Panc1 (cell line): Measurements from ENCODE around the gene NPHP4. TPM values are rescaled to one million over a fixed set of nuclear protein-coding genes. Genes with fewer than 3 reads are reported as not detected.

Source experiments
- ATAC-seq: fragments of 200-7000 bp; cut with Tn5 transposase; 2 replicates; pipeline ENCODE4 v1.9.1; 2020; ENCODE audit warnings: mild to moderate bottlenecking, moderate library complexity
- BruUV-seq: library from RNA; stranded (reverse); fragments of 400-500 nt; replicated peaks from 2 replicates; lab custom pipeline; 2021; lab: Mats Ljungman, UMichigan
- CTCF ChIA-PET: fragments of 300-600 bp; sonication (Branson Sonifier 250); formaldehyde crosslinking; loops from one replicate; lab custom pipeline; 2022; ENCODE audit warnings: antibody characterized with exemption; lab: Charles Lee
- POLR2A ChIA-PET: fragments of 300-600 bp; sonication (Branson Sonifier 250); formaldehyde crosslinking; loops from one replicate; lab custom pipeline; 2022; ENCODE audit warnings: antibody characterized with exemption; lab: Charles Lee
- DNase-seq: peaks from one replicate; pipeline ENCODE4 v3.0.0-alpha.2; 2010; ENCODE audit warnings: low read depth, low spot score
- H3K27ac ChIP-seq: 2 replicates; pipeline ENCODE4 v1.5.1; 2011; ENCODE audit warnings: mild to moderate bottlenecking, low read length, inconsistent platforms
- H3K27me3 ChIP-seq: fragments of 200-500 bp; sonication (Bioruptor generic); 2 replicates; pipeline ENCODE4 v1.6.0; 2014; ENCODE audit warnings: low read length, inconsistent platforms; ENCODE audit not compliant: control insufficient read depth, insufficient read depth
- H3K36me3 ChIP-seq: fragments of 200-500 bp; sonication (Bioruptor generic); 2 replicates; pipeline ENCODE4 v1.5.1; 2014; ENCODE audit warnings: inconsistent platforms, mild to moderate bottlenecking, low read length, moderate library complexity; ENCODE audit not compliant: control insufficient read depth, insufficient read depth
- H3K4me1 ChIP-seq: 2 replicates; pipeline ENCODE4 v1.5.1; 2011; ENCODE audit warnings: inconsistent platforms, mild to moderate bottlenecking, low read length, moderate library complexity; ENCODE audit not compliant: control insufficient read depth, insufficient read depth
- H3K4me3 ChIP-seq, 2 experiments: 2 replicates each; pipeline ENCODE4 v1.5.1; 2011 to 2012; ENCODE audit warnings: low read depth in 2 of 2, low read length in 2 of 2, mild to moderate bottlenecking in 2 of 2, inconsistent platforms in 1 of 2, moderate library complexity in 1 of 2
- H3K9me3 ChIP-seq: fragments of 200-500 bp; sonication (Bioruptor generic); 2 replicates; pipeline ENCODE4 v1.5.1; 2014; ENCODE audit warnings: low read depth, mild to moderate bottlenecking, inconsistent platforms, low read length, moderate library complexity; ENCODE audit not compliant: control insufficient read depth, insufficient read depth
- POLR2AphosphoS5 ChIP-seq: IDR thresholded peaks from 2 replicates; pipeline ENCODE4 v1.6.1; 2012; ENCODE audit warnings: mild to moderate bottlenecking, low read depth, low read length, moderate library complexity
- SIN3A ChIP-seq: IDR thresholded peaks from 2 replicates; pipeline ENCODE4 v1.6.1; 2012; ENCODE audit warnings: low read depth, mild to moderate bottlenecking, low read length, moderate library complexity, borderline replicate concordance; ENCODE audit not compliant: insufficient read depth
- TCF7L2 ChIP-seq: IDR thresholded peaks from 2 replicates; pipeline ENCODE4 v1.6.1; 2011; ENCODE audit warnings: mild to moderate bottlenecking, low read depth, low read length, inconsistent platforms
- in situ Hi-C: cut with HindIII; loops from 2 replicates; pipeline ENCODE4 v1.10.0; 2016; ENCODE audit warnings: low sequenced_read_pairs, low pct_unique_long_range_greater_than_20kb
- intact Hi-C: fragments of 100-400 bp; cut with micrococcal nuclease; formaldehyde crosslinking; loops from one replicate; pipeline ENCODE4 v1.10.0; 2022; ENCODE audit not compliant: unreplicated experiment
- total RNA-seq: library from RNA; stranded (reverse); gene quantifications from one replicate; pipeline ENCODE4 v1.2.1, GENCODE V29; 2021; ENCODE audit not compliant: unreplicated experiment
- TF ChIP-seq, protein P1 (sequence below): fragments of 450-650 bp; IDR thresholded peaks from 2 replicates; pipeline ENCODE4 v1.5.1; 2017; ENCODE audit warnings: mild to moderate bottlenecking
- TF ChIP-seq, protein P2 (sequence below), 2 experiments: IDR thresholded peaks; 2 replicates each; pipeline ENCODE4 v1.6.1; 2011 to 2012; ENCODE audit warnings: low read depth in 2 of 2, control low read depth in 1 of 2, low read length in 1 of 2, mild to moderate bottlenecking in 1 of 2, moderate library complexity in 1 of 2; ENCODE audit not compliant: insufficient read depth in 1 of 2

NPHP4 gene
- total RNA-seq, 1 experiment from 2014 or later = 20.1 TPM

GRCh38 chr1:5875345-5875910 is 116.8 kb downstream of the NPHP4 start:
- Histone ChIP-seq H3K36me3 (no peaks in the 10 kb centered on the region), H3K4me3 (no peak overlapping the region), H3K27ac (no peak overlapping the region), H3K9me3 (no peaks in the 10 kb centered on the region), H3K27me3 (no peaks in the 10 kb centered on the region), H3K4me1 (no peaks in the 10 kb centered on the region)
- in situ Hi-C loops = no loop called here
- ChIA-PET CTCF (no interaction called here), POLR2A (no interaction called here)
- DNase-seq (no peak), ATAC-seq (no peak)
- TF ChIP-seq TCF7L2 = no peak
- TF ChIP-seq, protein P1, sequence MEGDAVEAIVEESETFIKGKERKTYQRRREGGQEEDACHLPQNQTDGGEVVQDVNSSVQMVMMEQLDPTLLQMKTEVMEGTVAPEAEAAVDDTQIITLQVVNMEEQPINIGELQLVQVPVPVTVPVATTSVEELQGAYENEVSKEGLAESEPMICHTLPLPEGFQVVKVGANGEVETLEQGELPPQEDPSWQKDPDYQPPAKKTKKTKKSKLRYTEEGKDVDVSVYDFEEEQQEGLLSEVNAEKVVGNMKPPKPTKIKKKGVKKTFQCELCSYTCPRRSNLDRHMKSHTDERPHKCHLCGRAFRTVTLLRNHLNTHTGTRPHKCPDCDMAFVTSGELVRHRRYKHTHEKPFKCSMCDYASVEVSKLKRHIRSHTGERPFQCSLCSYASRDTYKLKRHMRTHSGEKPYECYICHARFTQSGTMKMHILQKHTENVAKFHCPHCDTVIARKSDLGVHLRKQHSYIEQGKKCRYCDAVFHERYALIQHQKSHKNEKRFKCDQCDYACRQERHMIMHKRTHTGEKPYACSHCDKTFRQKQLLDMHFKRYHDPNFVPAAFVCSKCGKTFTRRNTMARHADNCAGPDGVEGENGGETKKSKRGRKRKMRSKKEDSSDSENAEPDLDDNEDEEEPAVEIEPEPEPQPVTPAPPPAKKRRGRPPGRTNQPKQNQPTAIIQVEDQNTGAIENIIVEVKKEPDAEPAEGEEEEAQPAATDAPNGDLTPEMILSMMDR = no peak
- TF ChIP-seq, protein P2, sequence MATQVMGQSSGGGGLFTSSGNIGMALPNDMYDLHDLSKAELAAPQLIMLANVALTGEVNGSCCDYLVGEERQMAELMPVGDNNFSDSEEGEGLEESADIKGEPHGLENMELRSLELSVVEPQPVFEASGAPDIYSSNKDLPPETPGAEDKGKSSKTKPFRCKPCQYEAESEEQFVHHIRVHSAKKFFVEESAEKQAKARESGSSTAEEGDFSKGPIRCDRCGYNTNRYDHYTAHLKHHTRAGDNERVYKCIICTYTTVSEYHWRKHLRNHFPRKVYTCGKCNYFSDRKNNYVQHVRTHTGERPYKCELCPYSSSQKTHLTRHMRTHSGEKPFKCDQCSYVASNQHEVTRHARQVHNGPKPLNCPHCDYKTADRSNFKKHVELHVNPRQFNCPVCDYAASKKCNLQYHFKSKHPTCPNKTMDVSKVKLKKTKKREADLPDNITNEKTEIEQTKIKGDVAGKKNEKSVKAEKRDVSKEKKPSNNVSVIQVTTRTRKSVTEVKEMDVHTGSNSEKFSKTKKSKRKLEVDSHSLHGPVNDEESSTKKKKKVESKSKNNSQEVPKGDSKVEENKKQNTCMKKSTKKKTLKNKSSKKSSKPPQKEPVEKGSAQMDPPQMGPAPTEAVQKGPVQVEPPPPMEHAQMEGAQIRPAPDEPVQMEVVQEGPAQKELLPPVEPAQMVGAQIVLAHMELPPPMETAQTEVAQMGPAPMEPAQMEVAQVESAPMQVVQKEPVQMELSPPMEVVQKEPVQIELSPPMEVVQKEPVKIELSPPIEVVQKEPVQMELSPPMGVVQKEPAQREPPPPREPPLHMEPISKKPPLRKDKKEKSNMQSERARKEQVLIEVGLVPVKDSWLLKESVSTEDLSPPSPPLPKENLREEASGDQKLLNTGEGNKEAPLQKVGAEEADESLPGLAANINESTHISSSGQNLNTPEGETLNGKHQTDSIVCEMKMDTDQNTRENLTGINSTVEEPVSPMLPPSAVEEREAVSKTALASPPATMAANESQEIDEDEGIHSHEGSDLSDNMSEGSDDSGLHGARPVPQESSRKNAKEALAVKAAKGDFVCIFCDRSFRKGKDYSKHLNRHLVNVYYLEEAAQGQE (IDR thresholded peaks at IDR 0.05; ENCODE audit: insufficient read depth in 1 of 2, low read depth in 2 of 2, low read length in 1 of 2) = no peak
- BruUV-seq = no TSS peak
- intact Hi-C loops = no loop called here

GRCh38 chr1:5874416-5875110 is 117.7 kb downstream of the NPHP4 start:
- CTCF ChIA-PET = no interaction called here

More at GRCh38 chr1:5874416-5875110, 117.7 kb downstream of the NPHP4 start:
- no peaks in the 10 kb centered on the region for H3K27me3 ChIP-seq
- in situ Hi-C loops = no loop called here
- H3K4me1 ChIP-seq = no peaks in the 10 kb centered on the region
- DNase-seq = no peak
- H3K27ac ChIP-seq = no peak overlapping the region
- BruUV-seq = no TSS peak
- H3K36me3 ChIP-seq = no peaks in the 10 kb centered on the region
- TF ChIP-seq, protein P2 (IDR thresholded peaks at IDR 0.05; ENCODE audit: insufficient read depth in 1 of 2, low read depth in 2 of 2, low read length in 1 of 2) = no peak
- no peak for TF ChIP-seq SIN3A
- TF ChIP-seq TCF7L2 = no peak
- TF ChIP-seq POLR2AphosphoS5 = no peak
- TF ChIP-seq, protein P1 = no peak
- POLR2A ChIA-PET = no interaction called here
- H3K4me3 ChIP-seq = no peak overlapping the region
- no peaks in the 10 kb centered on the region for H3K9me3 ChIP-seq
- intact Hi-C loops = no loop called here
- no peak for ATAC-seq
